T-helper 1 cell treated with Interleukin-12 subunit alpha and Interleukin-12 subunit beta and Interleukin-4 antibody, amounts not matched to agents 30 μg/mL and 1 μg/mL, for 36 hours (primary cell): Measurements from ENCODE around the gene CMC1.
A peak's percentile ranks its signal among the peaks of the same experiment; 100 is the strongest.
"Not testable (repeated sequence)": the region's sequence is repeated elsewhere in the genome, so short reads cannot be mapped to it uniquely, and the experiment has no call there.

Experiments
- H3K27ac Mint-ChIP-seq: one replicate; pipeline ENCODE4 v1.8.0; 2021; ENCODE audit warnings: mild to moderate bottlenecking, mixed read lengths
- H3K27me3 Mint-ChIP-seq: one replicate; pipeline ENCODE4 v1.8.0; 2021; ENCODE audit warnings: low read depth, mixed read lengths
- H3K36me3 Mint-ChIP-seq: one replicate; pipeline ENCODE4 v1.8.0; 2021; ENCODE audit warnings: low read depth, mixed read lengths
- H3K4me1 Mint-ChIP-seq: one replicate; pipeline ENCODE4 v1.8.0; 2021; ENCODE audit warnings: low read depth, mixed read lengths
- H3K4me3 Mint-ChIP-seq: one replicate; pipeline ENCODE4 v1.8.0; 2021; ENCODE audit warnings: mild to moderate bottlenecking, moderate library complexity, mixed read lengths
- H3K9me3 Mint-ChIP-seq: one replicate; pipeline ENCODE4 v1.8.0; 2021; ENCODE audit warnings: mixed read lengths

The CMC1 gene

GRCh38 chr3:28241221-28242160 is at the start of gene CMC1:
CMC1 (plus strand) TSS chr3:28241619; CDS start chr3:28241794, 175 bp downstream.
- peaks cover 33% of the 10 kb centered on the region for H3K4me1 Mint-ChIP-seq
- H3K27ac Mint-ChIP-seq: peak within 1 kb of the TSS; percentile 92
- no peaks in the 10 kb centered on the region for H3K27me3 Mint-ChIP-seq
- H3K36me3 Mint-ChIP-seq: peaks cover 10% of the 10 kb centered on the region
- H3K9me3 Mint-ChIP-seq: peaks cover 3% of the 10 kb centered on the region
- H3K4me3 Mint-ChIP-seq: peak within 1 kb of the TSS; percentile 94

GRCh38 chr3:28198161-28198560 is 43.3 kb upstream of the CMC1 start:
- Mint-ChIP-seq H3K9me3 (no peaks in the 10 kb centered on the region), H3K27me3 (no peaks in the 10 kb centered on the region), H3K36me3 (no peaks in the 10 kb centered on the region), H3K4me3 (no peak overlapping the region), H3K4me1 (no peaks in the 10 kb centered on the region), H3K27ac (no peak overlapping the region)

- Mint-ChIP-seq H3K27ac (no peak overlapping the region), H3K27me3 (no peaks in the 10 kb centered on the region), H3K36me3 (no peaks in the 10 kb centered on the region), H3K4me1 (no peaks in the 10 kb centered on the region), H3K9me3 (no peaks in the 10 kb centered on the region), H3K4me3 (no peak overlapping the region)
Measured at GRCh38 chr3:28198974-28199373, 42.4 kb upstream of the CMC1 start.

GRCh38 chr3:28199643-28200042 is 41.8 kb upstream of the CMC1 start:
- H3K27ac Mint-ChIP-seq, H3K36me3 Mint-ChIP-seq, H3K9me3 Mint-ChIP-seq, H3K4me1 Mint-ChIP-seq, H3K27me3 Mint-ChIP-seq, H3K4me3 Mint-ChIP-seq: not testable (repeated sequence)

GRCh38 chr3:28200366-28200848 is 41.0 kb upstream of the CMC1 start:
- not testable (repeated sequence) for H3K4me1 Mint-ChIP-seq, H3K9me3 Mint-ChIP-seq, H3K36me3 Mint-ChIP-seq, H3K4me3 Mint-ChIP-seq, H3K27me3 Mint-ChIP-seq, H3K27ac Mint-ChIP-seq

GRCh38 chr3:28206479-28206878 is 34.9 kb upstream of the CMC1 start:
- no peaks in the 10 kb centered on the region for H3K27me3 Mint-ChIP-seq
- no peaks in the 10 kb centered on the region for H3K9me3 Mint-ChIP-seq
- no peak overlapping the region for H3K27ac Mint-ChIP-seq
- peaks cover 10% of the 10 kb centered on the region for H3K4me1 Mint-ChIP-seq
- no peak overlapping the region for H3K4me3 Mint-ChIP-seq
- peaks cover 2% of the 10 kb centered on the region for H3K36me3 Mint-ChIP-seq

- Mint-ChIP-seq H3K27ac (no peak overlapping the region), H3K36me3 (peaks cover 2% of the 10 kb centered on the region), H3K4me3 (no peak overlapping the region)
Measured at GRCh38 chr3:28207000-28207733, 34.3 kb upstream of the CMC1 start.

GRCh38 chr3:28210968-28211713 is 30.3 kb upstream of the CMC1 start:
- peaks cover 10% of the 10 kb centered on the region for H3K36me3 Mint-ChIP-seq

More at GRCh38 chr3:28207000-28207733, 34.3 kb upstream of the CMC1 start:
- peaks cover 12% of the 10 kb centered on the region for H3K4me1 Mint-ChIP-seq
- no peaks in the 10 kb centered on the region for H3K27me3 Mint-ChIP-seq
- peaks cover 3% of the 10 kb centered on the region for H3K9me3 Mint-ChIP-seq

GRCh38 chr3:28212681-28213080 is 28.7 kb upstream of the CMC1 start:
- no peak overlapping the region for H3K27ac Mint-ChIP-seq
- peaks cover 12% of the 10 kb centered on the region for H3K4me1 Mint-ChIP-seq
- H3K9me3 Mint-ChIP-seq: peaks cover 51% of the 10 kb centered on the region
- H3K4me3 Mint-ChIP-seq: no peak overlapping the region
- peaks cover 15% of the 10 kb centered on the region for H3K36me3 Mint-ChIP-seq
- H3K27me3 Mint-ChIP-seq: no peaks in the 10 kb centered on the region

More at GRCh38 chr3:28210968-28211713, 30.3 kb upstream of the CMC1 start:
- Mint-ChIP-seq H3K4me1 (peaks cover 12% of the 10 kb centered on the region), H3K27me3 (no peaks in the 10 kb centered on the region), H3K9me3 (peaks cover 37% of the 10 kb centered on the region), H3K27ac (peak overlapping the region; percentile 65), H3K4me3 (peak overlapping the region; percentile 34)

- no peak overlapping the region for H3K27ac Mint-ChIP-seq
- H3K4me3 Mint-ChIP-seq: no peak overlapping the region
- peaks cover 12% of the 10 kb centered on the region for H3K4me1 Mint-ChIP-seq
- no peaks in the 10 kb centered on the region for H3K27me3 Mint-ChIP-seq
- peaks cover 70% of the 10 kb centered on the region for H3K9me3 Mint-ChIP-seq
- peaks cover 19% of the 10 kb centered on the region for H3K36me3 Mint-ChIP-seq
Measured at GRCh38 chr3:28215407-28215806, 26.0 kb upstream of the CMC1 start.

GRCh38 chr3:28218071-28218916 is 23.1 kb upstream of the CMC1 start:
- Mint-ChIP-seq H3K9me3 (peaks cover 66% of the 10 kb centered on the region), H3K27ac (no peak overlapping the region), H3K4me3 (no peak overlapping the region), H3K4me1 (peaks cover 2% of the 10 kb centered on the region), H3K36me3 (peaks cover 17% of the 10 kb centered on the region), H3K27me3 (no peaks in the 10 kb centered on the region)

GRCh38 chr3:28218917-28219198 is 22.6 kb upstream of the CMC1 start:
- Mint-ChIP-seq H3K4me3 (no peak overlapping the region), H3K27me3 (no peaks in the 10 kb centered on the region), H3K4me1 (peaks cover 2% of the 10 kb centered on the region), H3K27ac (no peak overlapping the region), H3K9me3 (peaks cover 61% of the 10 kb centered on the region), H3K36me3 (peaks cover 17% of the 10 kb centered on the region)

GRCh38 chr3:28224430-28224829 is 17.0 kb upstream of the CMC1 start:
- no peaks in the 10 kb centered on the region for H3K27me3 Mint-ChIP-seq
- H3K4me3 Mint-ChIP-seq: no peak overlapping the region
- no peak overlapping the region for H3K27ac Mint-ChIP-seq
- H3K4me1 Mint-ChIP-seq: no peaks in the 10 kb centered on the region
- H3K9me3 Mint-ChIP-seq: peaks cover 21% of the 10 kb centered on the region
- H3K36me3 Mint-ChIP-seq: peaks cover 2% of the 10 kb centered on the region

- Mint-ChIP-seq H3K4me1 (no peaks in the 10 kb centered on the region), H3K9me3 (peaks cover 6% of the 10 kb centered on the region), H3K27ac (no peak overlapping the region)
Measured at GRCh38 chr3:28226020-28226419, 15.4 kb upstream of the CMC1 start.

More at GRCh38 chr3:28226020-28226419, 15.4 kb upstream of the CMC1 start:
- H3K4me3 Mint-ChIP-seq: no peak overlapping the region
- H3K36me3 Mint-ChIP-seq: no peaks in the 10 kb centered on the region
- no peaks in the 10 kb centered on the region for H3K27me3 Mint-ChIP-seq
